NCI-H2107 treated with DMSO at 0.1 percent for 48 hours (cell line): ENCODE results near the gene OR2V2.
"Not testable (repeated sequence)": the region's sequence is repeated elsewhere in the genome, so short reads cannot be mapped to it uniquely, and the experiment has no call there.

Source experiments
- DNase-seq: peaks from one replicate; lab custom pipeline; 2025; ENCODE audit not compliant: unreplicated experiment; lab: John Stamatoyannopoulos, UW

Gene OR2V2

DNA sequence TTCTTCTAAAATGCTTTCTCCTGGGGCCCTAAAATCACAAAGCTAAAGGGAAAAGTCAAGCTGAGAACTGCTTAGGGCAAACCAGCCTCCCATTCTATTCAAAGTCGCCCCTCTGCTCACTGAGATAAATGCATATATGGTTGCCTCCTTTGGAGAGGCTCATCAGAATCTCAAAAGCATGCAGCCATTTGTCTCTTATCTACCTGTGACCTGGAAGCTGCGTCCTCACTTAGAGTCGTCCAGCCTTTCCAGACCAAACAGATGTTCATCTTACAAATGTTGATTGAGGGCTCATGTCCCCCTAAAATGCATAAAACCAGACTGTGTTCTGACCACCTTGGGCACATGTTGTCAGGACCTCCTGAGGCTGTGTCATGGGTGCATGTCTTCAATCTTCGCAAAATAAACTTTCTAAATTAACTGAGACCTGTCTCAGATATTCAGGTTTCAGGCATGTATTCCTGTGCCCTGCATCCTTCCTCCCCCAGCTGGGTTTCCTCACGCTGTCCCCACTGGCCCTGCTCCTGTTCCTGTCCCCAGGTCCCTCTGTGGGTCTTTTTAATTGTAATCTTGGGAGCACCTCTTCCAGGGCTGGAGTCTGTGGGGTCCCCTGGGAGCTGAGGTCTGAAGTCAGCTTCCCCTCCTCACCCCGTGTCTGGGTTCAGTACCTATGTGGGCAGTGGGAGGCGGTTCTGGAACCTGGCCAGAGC, at the start of gene OR2V2:
Gene OR2V2 (plus strand): TSS at position 660 of the 710 bp plus-strand sequence. CDS start 7,357 bp downstream, outside the sequence.
- not testable (repeated sequence) for DNase-seq

DNA sequence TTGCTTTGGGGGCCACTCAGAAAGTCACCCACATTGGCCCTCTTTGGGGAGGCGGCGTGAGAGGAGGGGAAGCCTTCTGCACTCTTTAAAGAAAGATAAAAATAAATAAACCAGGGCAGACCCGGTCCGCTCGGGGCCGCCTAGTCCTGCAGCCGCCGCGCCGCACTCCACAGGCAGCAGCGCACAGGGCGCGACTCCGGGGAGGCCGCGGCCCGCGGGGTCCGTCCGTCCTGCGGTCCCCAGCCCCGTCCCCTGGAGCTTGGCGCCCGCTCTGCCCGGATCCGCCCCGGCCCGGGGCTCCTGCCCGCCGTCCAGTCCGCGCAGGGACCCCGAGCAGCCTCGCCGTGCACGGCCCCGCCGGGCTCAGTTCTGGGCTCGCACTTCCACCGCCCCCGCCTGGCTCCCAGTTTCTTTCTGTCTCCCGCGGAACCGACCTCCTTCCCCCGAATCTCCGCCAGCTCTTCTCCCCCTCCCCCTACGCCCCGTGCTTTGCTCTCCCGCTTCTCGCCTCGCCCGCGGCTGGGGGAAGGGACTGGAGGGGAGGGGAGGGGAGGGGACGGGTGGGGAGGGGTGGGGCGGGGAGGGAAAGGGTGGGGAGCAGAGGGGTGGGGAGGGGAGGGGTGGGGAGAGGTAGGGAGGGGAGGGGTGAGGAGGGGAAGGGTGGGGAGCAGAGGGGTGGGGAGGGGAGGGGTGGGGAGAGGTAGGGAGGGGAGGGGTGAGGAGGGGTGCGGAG, 49.5 kb upstream of the OR2V2 start:
- DNase-seq: not testable (repeated sequence)

- DNase-seq: no peak
These were observed 48.4 kb upstream of the OR2V2 start for GRCh38 chr5:181098762-181099601.

DNA sequence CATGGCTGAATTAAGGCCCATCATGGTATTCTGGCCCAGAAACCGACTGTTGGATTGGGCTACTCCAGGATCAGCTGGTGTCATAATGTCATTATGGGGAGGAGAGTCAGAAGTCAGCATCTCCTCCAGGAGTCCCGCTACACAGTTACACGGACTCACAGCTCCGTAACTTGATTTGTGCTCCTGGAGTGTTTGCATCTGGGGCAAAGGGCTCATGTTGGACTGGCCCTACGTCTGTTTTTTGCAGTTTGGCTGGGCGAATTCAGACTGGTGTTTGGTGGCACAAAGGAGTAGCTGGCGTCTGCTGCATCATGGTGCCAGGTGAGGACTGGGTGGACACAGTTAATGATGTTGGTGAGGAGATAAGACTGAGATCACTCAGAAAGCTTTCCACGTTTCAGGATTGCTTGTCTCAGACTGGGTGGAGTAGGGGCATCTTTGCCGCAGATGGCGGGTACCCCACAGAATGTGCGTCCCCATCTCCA, 47.7 kb upstream of the OR2V2 start:
- no peak for DNase-seq

DNA sequence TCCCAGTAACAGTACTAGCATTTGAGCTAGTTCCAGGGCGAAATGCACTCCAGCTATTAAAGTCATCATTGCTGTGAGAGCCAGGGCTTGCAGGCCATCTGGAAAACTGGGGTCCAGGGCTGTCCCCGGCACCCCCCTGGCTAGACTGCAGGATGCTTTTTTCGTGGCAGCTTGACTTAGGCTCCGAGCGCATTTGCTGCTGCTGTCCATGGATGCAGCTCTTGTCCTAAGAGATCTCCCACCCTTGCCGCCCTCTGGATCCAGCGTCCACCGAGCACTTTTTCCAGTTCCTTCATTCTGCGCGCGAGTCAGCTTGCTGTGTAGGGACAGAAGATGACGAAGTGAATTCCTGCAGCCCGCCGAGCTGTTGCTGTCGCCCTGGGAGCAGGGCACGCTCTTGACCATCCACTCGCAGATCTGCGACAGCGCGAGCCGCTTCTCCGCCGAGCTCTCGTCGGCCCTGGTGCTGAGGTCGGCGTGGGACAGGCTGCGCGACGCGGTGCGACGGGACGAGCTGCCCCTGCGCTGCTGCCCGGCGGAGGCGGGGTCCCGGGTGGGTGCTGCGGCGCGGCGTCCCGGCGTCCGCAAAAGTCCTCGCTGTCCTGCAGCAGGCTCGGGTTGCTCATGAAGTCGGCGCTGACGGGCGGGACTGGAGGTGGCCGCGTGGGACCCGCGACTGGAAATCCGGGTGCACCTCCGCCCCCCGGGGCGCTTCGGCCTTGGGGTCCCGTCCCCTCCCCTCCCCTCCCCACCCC, 47.1 kb upstream of the OR2V2 start:
- DNase-seq: no peak

- not testable (repeated sequence) for DNase-seq
These were observed 46.2 kb upstream of the OR2V2 start for GRCh38 chr5:181101030-181101641.

DNA sequence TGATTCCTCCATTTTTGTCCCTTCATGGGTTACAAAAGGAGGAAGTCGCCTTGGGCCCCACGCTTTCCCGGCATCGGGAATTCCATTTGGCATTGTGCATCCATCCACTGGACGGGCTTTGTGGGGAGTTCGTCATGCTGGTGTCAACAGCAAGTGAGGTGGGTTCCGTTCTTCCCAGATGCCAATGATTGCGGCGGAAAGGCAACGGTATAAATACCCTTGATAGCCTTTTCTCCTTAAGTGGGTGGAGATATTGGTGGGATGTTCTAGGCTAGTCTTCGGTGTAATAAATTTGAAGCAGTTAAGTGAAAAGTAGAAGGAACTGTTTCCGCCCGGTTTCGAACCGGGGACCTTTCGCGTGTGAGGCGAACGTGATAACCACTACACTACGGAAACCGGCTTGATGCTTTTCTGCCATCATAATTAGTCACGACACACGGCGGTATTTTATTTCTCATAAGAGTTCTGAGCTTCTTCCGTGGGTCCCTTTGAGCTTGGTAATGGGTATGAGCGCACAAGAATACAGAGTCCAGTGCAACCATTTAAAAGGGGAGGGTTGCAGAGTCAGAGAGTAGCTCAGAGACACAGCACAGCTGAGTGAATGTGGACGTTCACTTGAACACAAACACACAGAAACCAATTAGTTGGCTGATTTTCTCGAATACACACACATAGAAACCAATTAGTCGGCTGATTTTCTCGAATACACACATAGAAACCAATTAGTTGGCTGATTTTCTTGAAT, 45.3 kb upstream of the OR2V2 start:
- not testable (repeated sequence) for DNase-seq

DNA sequence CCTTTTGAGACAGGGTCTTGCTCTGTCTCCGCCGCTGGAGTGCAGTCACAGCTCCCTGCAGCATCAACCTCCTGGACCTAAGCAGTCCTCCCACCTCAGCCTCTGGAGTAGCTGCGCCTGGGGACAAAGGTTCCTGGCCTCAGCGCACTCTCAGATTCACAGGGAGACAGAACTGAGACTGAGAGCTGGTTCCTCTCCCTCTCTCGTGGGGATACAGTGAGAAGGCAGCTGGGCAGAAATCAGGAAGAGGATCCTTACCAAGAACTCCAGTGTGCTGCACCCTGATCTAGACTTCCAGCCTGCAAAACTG, 43.2 kb upstream of the OR2V2 start:
- not testable (repeated sequence) for DNase-seq

DNA sequence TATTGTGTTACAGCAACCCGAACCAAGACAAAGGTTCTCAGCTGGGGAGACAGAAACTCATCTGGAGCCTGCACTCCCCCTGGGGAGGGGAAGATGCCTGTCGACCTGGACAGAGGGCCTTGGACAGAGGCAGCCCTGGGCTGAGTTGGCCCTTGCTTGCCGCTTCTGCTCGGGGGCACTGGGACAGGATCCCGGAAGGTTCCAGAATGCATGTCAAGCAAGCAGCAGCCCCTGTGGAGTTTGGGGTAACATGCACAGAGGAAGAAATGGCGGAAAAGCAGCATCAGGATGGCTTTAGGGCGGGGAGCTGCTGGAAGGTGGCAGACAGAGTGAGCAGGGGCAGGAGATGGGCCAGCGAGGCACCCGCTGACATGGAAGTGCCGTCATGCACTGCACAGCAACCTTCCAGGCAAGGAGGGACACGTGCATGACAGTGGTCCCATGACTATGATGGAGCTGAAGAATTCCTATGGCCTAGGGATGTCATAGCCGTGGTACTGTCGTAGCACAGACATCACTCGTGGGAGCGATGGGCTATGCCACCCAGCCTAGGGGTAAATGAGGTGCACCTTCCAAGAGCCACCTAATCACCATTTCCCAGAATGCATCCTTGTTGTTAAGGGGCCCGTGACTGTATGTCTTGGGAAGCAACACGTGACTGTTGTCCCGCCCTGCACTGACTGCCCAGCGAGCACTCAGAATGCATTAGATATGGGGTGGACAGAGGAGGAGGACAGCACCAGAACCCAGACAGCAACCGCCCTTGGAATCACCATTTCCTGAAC, 42.6 kb upstream of the OR2V2 start:
- not testable (repeated sequence) for DNase-seq

DNA sequence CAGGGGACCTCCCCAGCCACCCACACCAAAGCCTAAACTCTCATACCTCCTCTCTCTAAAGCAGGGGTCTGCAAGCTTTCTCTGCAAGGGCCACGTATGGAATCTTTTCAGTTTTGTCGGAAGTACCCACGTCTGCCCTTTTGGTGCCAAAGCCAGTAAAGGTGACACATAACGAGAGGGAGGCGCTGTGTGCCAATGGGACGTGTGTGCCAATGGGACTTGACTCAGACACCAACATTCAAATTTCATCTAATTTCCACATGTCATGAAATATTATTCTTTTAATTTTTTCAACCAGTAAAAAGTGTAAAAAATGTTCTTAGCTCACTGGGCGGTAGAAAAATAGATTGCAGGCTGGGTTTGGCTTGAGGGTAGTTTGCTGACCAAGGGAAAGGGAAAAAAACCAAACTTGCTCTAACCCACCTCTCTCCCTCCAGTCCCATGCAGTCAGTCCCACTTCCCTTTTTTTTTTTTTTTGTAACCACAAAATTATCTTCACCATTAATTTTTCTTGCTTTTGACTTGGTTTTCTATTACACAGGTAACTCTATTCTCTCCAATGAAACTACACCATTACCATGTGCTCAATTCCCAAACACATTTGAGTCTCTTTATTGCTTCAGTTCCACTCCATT, 41.9 kb upstream of the OR2V2 start:
- no peak for DNase-seq

- no peak for DNase-seq
These were observed 39.7 kb upstream of the OR2V2 start for GRCh38 chr5:181107699-181108098.

- no peak for DNase-seq
These were observed 38.7 kb upstream of the OR2V2 start for GRCh38 chr5:181108578-181109165.

GRCh38 chr5:181109489-181110013, 37.8 kb upstream of the OR2V2 start:
- no peak for DNase-seq

- no peak for DNase-seq
These were observed 36.4 kb upstream of the OR2V2 start for GRCh38 chr5:181111010-181111409.

GRCh38 chr5:181112476-181112875, 34.9 kb upstream of the OR2V2 start:
- DNase-seq: no peak

DNA sequence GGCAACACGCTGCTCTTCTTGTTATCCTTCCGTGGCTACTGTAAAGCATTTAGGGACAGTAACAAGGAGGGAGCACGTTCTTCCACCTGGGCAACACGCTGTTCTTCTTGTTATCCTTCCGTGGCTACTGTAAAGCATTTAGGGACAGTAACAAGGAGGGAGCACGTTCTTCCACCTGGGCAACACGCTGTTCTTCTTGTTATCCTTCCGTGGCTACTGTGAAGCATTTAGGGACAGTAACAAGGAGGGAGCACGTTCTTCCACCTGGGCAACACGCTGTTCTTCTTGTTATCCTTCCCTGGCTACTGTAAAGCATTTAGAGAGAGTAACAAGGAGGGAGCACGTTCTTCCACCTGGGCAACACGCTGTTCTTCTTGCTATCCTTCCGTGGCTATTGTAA, 33.8 kb upstream of the OR2V2 start:
- not testable (repeated sequence) for DNase-seq

DNA sequence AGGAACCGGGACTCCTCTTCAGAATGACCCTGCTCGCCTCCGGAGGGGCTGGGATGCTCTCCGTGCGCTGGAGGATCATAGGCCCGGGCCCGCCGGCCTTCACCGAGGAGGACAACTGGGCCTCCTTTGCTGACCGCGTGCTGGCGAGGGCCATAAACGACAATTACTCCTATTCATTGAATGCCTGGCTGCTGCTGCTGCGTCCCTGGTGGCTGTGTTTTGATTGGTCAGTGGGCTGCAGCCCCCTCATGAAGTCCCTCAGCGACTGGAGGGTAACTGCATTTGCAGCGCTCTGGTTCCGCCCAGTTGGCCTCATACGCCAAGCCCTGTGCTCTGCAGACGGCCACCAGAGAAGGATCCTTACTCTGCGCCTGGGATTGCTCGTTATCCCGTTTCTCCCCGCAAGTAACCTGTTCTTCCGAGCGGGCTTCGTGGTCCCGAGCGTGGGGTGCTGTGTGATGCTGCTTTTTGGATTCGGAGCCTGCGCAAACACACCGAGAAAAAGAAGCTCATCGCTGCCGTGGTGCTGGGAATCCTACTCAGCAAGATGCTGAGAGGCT, 33.0 kb upstream of the OR2V2 start:
- no peak for DNase-seq
